Skin epidermis (tissue), 12 donors: ENCODE measurements around the gene UBR7.
"Not testable (repeated sequence)": the region's sequence is repeated elsewhere in the genome, so short reads cannot be mapped to it uniquely, and the experiment has no call there.

Source experiments
- H3K27ac ChIP-seq, 21 experiments: fragments of 200-600 bp; sonication (generic) in 11 of 21; one replicate each; pipeline ENCODE4 v1.5.0; 2020; ENCODE audit warnings: mild to moderate bottlenecking in 3 of 21, inconsistent platforms in 2 of 21, moderate library complexity in 2 of 21
- H3K4me3 ChIP-seq, 7 experiments: fragments of 200-600 bp; sonication (generic) in 2 of 7; one replicate each; pipeline ENCODE4 v1.5.0; 2020; ENCODE audit warnings: inconsistent platforms in 2 of 7, mild to moderate bottlenecking in 2 of 7, moderate library complexity in 1 of 7

The UBR7 gene, protein sequence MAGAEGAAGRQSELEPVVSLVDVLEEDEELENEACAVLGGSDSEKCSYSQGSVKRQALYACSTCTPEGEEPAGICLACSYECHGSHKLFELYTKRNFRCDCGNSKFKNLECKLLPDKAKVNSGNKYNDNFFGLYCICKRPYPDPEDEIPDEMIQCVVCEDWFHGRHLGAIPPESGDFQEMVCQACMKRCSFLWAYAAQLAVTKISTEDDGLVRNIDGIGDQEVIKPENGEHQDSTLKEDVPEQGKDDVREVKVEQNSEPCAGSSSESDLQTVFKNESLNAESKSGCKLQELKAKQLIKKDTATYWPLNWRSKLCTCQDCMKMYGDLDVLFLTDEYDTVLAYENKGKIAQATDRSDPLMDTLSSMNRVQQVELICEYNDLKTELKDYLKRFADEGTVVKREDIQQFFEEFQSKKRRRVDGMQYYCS

DNA sequence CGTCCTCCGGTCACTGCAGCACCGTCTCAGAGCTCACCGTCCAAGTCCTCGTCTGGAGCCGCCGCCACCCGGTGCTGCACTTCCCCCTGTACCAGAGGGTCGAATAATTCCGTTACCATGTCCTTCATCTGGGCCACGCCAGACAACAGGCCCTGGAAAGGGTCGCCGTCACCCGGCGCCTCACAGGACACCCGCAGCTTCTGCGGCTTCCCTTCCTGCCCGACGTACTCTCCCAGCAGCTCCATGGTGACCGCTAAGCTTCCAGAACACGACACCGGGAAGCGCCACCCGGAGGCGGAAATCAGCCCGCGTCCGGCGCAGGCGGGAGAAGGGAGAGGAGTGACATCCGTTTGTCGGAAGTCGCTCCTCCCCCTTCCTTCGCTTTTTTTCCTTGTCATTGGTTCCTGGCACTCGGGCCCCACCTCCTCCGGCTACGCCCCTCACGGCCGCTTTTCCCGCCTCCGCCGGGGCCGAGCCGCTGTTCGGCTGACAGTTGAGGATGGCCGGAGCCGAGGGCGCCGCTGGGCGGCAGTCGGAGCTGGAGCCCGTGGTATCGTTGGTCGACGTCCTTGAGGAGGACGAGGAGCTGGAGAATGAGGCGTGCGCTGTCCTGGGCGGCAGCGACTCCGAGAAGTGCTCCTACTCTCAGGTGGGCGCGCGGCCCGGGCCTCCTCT lies at the start of gene UBR7, which contains the start of gene GON7:
TSS of gene UBR7 (plus strand) at position 464 of the 675 bp plus-strand sequence. CDS start at position 500, 36 bp downstream.
TSS of gene GON7 (minus strand) at position 273 of the 675 bp plus-strand sequence. CDS start at position 245, 28 bp downstream.
- Histone ChIP-seq H3K27ac (peak within 1 kb of the TSS; percentile 54 to 95 (median 86)), H3K4me3 (peak within 1 kb of the TSS; percentile 69 to 99 (median 86))

GRCh38 chr14:93158349-93158748 lies 48.7 kb upstream of the UBR7 start:
- not testable (repeated sequence) for H3K27ac ChIP-seq, H3K4me3 ChIP-seq

DNA sequence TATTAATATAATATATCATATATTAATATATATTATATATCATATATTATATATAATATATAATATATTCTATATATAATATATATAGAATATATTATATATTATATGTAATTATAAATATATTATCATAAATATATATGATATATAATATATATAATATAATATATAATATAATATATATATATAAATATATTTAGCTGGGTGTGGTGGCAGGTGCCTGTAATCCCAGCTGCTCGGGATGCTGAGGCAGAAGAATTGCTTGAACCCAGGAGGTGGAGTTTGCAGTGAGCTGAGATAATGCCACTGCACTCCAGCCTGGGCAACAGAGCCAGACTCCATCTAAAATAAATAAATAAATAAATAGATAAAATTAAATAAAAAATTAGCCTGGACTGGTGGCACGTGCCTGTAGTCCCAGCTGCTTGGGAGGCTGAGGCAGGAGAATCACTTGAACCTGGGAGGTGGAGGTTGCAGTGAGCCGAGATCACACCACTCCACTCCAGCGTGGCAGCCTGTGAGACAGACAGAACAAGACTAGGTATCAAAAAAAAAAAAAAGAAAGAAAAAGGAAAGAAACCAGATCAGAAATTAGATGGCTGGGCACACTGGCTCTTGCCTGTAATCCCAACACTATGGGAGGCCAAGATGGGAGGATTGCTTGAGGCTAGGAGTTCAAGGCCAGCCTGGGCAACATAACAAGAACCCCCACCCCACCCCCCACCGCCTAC lies 47.3 kb upstream of the UBR7 start:
- not testable (repeated sequence) for H3K4me3 ChIP-seq, H3K27ac ChIP-seq

GRCh38 chr14:93160353-93160801 lies 46.7 kb upstream of the UBR7 start:
- Histone ChIP-seq H3K27ac (no peak overlapping the region), H3K4me3 (no peak overlapping the region)

DNA sequence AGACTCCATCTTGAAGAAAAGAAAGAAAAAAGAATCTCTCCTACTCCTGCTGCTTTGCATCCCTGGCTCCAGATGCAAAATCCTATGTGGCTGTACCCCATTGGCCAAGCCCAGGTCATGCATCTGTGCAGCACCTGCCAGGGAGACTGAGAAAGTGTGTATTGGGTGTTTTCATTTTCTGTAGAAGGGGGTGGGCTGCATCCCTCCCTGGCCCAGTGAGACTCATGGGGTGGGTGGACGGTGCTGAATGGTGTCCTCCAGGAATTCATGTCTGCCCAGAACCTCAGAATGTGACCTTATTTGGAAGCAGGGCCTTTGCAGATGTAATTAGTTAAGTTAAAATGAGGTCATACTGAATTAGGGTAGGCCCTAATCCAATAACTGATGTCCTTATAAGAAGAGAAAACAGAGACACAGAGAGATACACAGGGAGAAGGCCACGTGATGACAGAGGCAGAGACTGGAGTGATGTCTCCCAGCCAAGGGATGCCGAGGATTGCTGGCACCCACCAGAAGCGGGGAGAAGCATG lies 45.6 kb upstream of the UBR7 start:
- H3K4me3 ChIP-seq, result no peak overlapping the region
- H3K27ac ChIP-seq, result no peak overlapping the region

- no peak overlapping the region for H3K27ac ChIP-seq
- no peak overlapping the region for H3K4me3 ChIP-seq
Observed at GRCh38 chr14:93163564-93163963, 43.5 kb upstream of the UBR7 start.

DNA sequence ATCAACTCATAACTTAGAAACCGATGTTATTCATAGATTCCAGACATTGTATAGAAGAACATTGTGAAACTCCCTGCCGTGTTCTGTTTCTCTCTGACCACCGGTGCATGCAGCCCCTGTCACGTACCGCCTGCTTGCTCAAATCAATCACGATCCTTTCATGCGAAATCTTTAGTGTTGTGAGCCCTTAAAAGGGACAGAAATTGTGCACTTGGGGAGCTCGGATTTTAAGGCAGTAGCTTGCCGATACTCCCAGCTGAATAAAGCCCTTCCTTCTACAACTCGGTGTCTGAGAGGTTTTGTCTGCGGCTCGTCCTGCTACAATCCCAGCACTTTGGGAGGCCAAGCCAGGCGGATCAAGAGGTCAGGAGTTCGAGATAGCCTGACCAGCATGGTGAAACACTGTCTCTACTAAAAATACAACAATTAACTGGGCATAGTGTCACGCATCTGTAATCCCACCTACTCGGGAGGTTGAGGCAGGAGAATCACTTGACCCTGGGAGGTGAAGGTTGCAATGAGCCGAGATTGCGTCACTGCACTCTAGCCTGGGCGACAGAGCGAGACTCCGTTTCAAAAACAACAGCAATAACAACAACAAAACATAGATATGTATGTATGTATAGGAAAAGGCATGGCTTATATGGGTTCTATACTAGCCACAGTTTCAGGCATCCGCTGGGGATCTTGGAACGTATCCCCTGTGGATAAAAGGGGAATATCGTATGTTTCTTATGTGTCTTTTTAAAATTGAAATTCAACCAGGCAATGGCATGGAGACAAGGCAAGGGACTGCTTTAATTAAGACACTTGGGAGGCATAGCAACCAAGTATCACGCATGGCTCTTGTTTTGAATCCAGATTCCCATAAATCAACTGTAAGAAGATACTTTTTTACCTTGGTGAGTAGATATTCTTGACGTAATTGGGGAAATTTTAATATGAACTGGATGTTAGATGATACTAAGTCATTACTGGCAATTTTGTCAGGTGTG lies 41.5 kb upstream of the UBR7 start:
- not testable (repeated sequence) for H3K4me3 ChIP-seq, H3K27ac ChIP-seq

DNA sequence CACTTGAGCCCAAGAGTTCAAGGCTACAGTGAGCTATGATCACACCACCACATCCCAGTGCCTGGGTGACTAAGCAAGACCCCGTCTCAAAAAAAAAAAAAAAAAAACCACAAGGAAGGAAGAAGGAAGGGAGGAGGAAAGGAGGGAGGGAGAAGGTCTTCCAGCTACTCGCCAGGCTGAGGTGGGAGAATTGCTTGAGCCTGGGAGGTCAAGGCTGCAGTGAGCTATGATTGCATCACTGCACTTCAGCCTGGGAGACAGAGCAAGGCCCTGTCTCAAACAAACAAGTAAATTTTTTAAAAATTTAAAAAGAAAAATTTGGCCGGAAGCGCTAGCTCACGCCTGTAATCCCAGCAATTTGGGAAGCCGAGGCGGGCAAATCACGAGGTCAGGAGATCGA lies 38.4 kb upstream of the UBR7 start:
- H3K4me3 ChIP-seq, H3K27ac ChIP-seq: not testable (repeated sequence)

DNA sequence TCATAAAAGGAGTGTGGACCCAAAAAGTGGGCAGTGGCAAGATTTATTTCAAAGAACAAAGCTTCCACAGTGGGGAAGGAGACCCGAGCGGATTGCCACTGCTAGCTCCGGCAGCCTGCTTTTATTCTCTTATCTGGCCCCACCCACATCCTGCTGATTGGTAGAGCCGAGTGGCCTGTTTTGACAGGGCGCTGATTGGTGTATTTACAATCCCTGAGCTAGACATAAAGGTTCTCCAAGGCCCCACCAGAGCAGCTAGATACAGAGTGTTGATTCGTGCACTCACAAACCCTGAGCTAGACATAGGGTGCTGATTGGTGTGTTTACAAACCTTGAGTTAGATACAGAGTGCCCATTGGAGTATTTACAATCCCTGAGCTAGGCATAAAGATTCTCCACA lies 37.4 kb upstream of the UBR7 start:
- not testable (repeated sequence) for H3K4me3 ChIP-seq, H3K27ac ChIP-seq

GRCh38 chr14:93170141-93170540 lies 36.9 kb upstream of the UBR7 start:
- not testable (repeated sequence) for H3K27ac ChIP-seq, H3K4me3 ChIP-seq

- Histone ChIP-seq H3K27ac (no peak overlapping the region), H3K4me3 (no peak overlapping the region)
Observed at GRCh38 chr14:93171376-93171775, 35.7 kb upstream of the UBR7 start.

DNA sequence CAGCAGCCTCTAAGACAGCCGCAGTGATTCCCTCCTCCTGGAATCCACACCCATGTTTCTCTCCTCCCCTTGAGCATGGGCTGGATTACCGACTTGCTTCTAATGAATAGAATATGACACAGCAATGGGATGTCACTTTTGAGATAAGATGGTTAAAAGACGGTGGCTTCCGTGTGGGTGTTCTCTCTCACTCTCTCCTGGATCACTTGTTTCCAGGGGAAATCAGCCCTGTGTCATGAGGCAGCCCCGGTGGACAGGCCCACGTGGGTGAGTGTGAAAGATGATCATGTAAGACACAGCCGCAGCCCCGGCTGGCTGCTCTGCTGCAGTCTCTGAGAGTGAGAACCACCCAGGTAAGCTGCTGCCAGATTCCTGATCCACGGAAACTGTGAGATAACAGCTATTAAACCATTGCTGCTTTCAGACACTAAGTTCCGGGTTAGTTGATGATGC lies 33.1 kb upstream of the UBR7 start:
- Histone ChIP-seq H3K27ac (no peak overlapping the region), H3K4me3 (no peak overlapping the region)

- not testable (repeated sequence) for H3K4me3 ChIP-seq, H3K27ac ChIP-seq
Observed at GRCh38 chr14:93174731-93175130, 32.3 kb upstream of the UBR7 start.

- Histone ChIP-seq H3K27ac (no peak overlapping the region), H3K4me3 (no peak overlapping the region)
Observed at GRCh38 chr14:93175492-93175891, 31.6 kb upstream of the UBR7 start.

DNA sequence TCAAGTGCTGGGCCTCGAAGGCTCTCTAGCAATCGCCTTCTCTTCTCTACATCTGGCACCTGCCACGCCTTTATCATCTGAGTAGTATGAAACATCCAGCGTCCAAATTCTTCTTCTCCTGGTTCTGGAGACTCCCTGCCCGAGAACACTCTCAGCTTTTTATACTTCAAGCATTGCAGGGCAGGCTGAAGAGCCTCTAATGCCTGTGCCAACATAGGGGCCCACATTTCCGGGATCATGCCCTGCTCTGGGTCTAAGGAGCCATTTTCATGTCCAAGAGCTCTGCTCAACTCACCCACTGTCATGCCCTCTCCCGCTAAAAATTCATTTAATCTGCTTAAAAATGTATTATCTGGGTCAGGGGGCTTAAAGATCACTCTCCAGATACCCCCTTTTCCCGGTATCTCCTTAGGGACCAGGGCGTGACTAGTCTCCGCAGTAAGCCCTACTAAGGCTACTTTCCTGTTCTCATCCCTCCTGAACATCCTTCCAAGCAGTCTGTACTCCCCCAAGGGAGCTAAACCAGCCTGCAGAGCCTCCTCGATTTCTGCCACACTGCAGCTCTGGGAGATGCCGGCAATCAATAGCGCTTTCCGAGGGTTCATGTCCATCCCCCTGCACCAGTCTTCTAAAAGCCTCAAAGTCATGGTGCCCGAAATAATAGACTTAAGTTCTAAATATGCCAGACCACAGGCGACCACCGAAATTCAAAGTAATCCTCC lies 23.3 kb upstream of the UBR7 start:
- Histone ChIP-seq H3K4me3 (peak overlapping the region; percentile 59 to 99 (median 98)), H3K27ac (peak overlapping the region in 19 of 21 experiments; percentile 79 to 97 (median 91))

- H3K27ac ChIP-seq, result peak within 1 kb of the TSS; percentile 79 to 97 (median 90)
- peak within 1 kb of the TSS; percentile 59 to 99 (median 98) for H3K4me3 ChIP-seq
Observed at GRCh38 chr14:93184391-93185348, 22.4 kb upstream of the UBR7 start, which contains the start of the genes LYSET and MOAP1. Gene LYSET, plus strand, starts transcription at chr14:93185317. Its CDS starts 89 bp downstream, at chr14:93185406. Gene MOAP1, minus strand, starts transcription at chr14:93184897. Its CDS starts 655 bp downstream, at chr14:93184242.

GRCh38 chr14:93185349-93185720 lies 21.7 kb upstream of the UBR7 start:
- Histone ChIP-seq H3K4me3 (peak overlapping the region; percentile 59 to 99 (median 98)), H3K27ac (peak overlapping the region; percentile 79 to 97 (median 90))
